IMR-90 (cell line): ENCODE results near the gene ANKRD6.

Source experiments
- CEBPB ChIP-seq: IDR thresholded peaks from 2 replicates; pipeline ENCODE4 v1.6.1; 2012; ENCODE audit warnings: low read depth, low read length, improper control_type of control experiment
- MAFK ChIP-seq: IDR thresholded peaks from 2 replicates; pipeline ENCODE4 v1.6.1; 2012; ENCODE audit warnings: low read depth, low read length, improper control_type of control experiment
- MAZ ChIP-seq: IDR thresholded peaks from 2 replicates; pipeline ENCODE4 v1.6.1; 2012; ENCODE audit warnings: low read depth, mild to moderate bottlenecking, low read length, improper control_type of control experiment, moderate library complexity, borderline replicate concordance
- POLR2A ChIP-seq: IDR thresholded peaks from 2 replicates; pipeline ENCODE4 v1.6.1; 2012; ENCODE audit warnings: mild to moderate bottlenecking, low read depth, low read length
- RFX5 ChIP-seq: IDR thresholded peaks from 2 replicates; pipeline ENCODE4 v1.8.0; 2012; ENCODE audit warnings: low read depth, mild to moderate bottlenecking, low read length, moderate library complexity
- SMC3 ChIP-seq: fragments of 150-350 bp; IDR thresholded peaks from 2 replicates; pipeline ENCODE4 v1.6.1; 2016; ENCODE audit warnings: low read depth, mild to moderate bottlenecking, antibody characterized with exemption, low read length, moderate library complexity
- TF ChIP-seq, protein P1 (sequence below): conservative IDR thresholded peaks from 2 replicates; pipeline ENCODE4 v1.5.1; 2012; ENCODE audit warnings: mild to moderate bottlenecking, low read depth, low read length, improper control_type of control experiment
- TF ChIP-seq, protein P2 (sequence below): fragments of 150-350 bp; IDR thresholded peaks from 2 replicates; pipeline ENCODE4 v1.6.1; 2017; ENCODE audit warnings: mild to moderate bottlenecking, antibody characterized with exemption, low read length, low read depth

DNA sequence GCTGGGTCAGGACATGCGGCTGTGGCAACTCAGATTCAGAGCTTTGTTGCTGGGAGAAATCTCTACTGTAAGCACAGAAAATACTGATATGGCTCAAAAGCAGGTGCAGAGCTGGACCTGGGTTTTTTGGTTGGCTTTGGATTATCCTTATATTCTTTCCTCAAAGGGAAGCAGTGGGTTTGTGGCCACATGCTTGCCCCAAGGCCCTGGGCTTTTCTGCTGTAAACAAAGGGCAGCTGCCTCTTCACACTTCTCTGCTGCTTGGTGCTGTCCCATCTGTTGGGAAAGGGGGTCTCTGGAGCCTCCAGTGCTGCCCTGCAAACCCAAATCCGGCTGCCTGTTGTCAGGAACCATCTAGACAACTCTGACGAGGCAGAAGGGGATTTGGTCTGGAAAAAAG is 52.4 kb downstream of the ANKRD6 start:
- TF ChIP-seq SMC3 (no peak), POLR2A (no peak), MAZ (no peak), CEBPB (no peak), MAFK (no peak), RFX5 (no peak)
- TF ChIP-seq, protein P1, sequence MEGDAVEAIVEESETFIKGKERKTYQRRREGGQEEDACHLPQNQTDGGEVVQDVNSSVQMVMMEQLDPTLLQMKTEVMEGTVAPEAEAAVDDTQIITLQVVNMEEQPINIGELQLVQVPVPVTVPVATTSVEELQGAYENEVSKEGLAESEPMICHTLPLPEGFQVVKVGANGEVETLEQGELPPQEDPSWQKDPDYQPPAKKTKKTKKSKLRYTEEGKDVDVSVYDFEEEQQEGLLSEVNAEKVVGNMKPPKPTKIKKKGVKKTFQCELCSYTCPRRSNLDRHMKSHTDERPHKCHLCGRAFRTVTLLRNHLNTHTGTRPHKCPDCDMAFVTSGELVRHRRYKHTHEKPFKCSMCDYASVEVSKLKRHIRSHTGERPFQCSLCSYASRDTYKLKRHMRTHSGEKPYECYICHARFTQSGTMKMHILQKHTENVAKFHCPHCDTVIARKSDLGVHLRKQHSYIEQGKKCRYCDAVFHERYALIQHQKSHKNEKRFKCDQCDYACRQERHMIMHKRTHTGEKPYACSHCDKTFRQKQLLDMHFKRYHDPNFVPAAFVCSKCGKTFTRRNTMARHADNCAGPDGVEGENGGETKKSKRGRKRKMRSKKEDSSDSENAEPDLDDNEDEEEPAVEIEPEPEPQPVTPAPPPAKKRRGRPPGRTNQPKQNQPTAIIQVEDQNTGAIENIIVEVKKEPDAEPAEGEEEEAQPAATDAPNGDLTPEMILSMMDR: no peak
- TF ChIP-seq, protein P2, sequence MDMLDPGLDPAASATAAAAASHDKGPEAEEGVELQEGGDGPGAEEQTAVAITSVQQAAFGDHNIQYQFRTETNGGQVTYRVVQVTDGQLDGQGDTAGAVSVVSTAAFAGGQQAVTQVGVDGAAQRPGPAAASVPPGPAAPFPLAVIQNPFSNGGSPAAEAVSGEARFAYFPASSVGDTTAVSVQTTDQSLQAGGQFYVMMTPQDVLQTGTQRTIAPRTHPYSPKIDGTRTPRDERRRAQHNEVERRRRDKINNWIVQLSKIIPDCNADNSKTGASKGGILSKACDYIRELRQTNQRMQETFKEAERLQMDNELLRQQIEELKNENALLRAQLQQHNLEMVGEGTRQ: no peak
